GM21737 (cell line): ENCODE results near the gene DNTT.

Experiments
- ATAC-seq: cut with Tn5 transposase; IDR thresholded peaks from one replicate; pipeline ENCODE4 v1.9.1; 2021; ENCODE audit warnings: mild to moderate bottlenecking, moderate library complexity; ENCODE audit not compliant: unreplicated experiment

The DNTT gene

GRCh38 chr10:96339956-96340904, 36.0 kb downstream of the DNTT start:
- ATAC-seq = peak; percentile 66

- ATAC-seq = no peak
Observed at GRCh38 chr10:96341219-96342182, 37.3 kb downstream of the DNTT start.

GRCh38 chr10:96342402-96342801, 38.2 kb downstream of the DNTT start:
- no peak for ATAC-seq

GRCh38 chr10:96344178-96344577, 39.9 kb downstream of the DNTT start:
- ATAC-seq = no peak

- no peak for ATAC-seq
Observed at GRCh38 chr10:96345222-96345621, 41.0 kb downstream of the DNTT start.

- ATAC-seq = no peak
Observed at GRCh38 chr10:96346295-96346694, 42.1 kb downstream of the DNTT start.

- no peak for ATAC-seq
Observed at GRCh38 chr10:96352027-96352426, 47.8 kb downstream of the DNTT start.

- no peak for ATAC-seq
Observed at GRCh38 chr10:96352582-96352981, 48.3 kb downstream of the DNTT start.

- no peak for ATAC-seq
Observed at GRCh38 chr10:96357038-96357620, 52.9 kb downstream of the DNTT start.

GRCh38 chr10:96358851-96359540, 54.8 kb downstream of the DNTT start, which contains the start of gene OPALIN:
Gene OPALIN, minus strand, starts transcription at chr10:96359002. Its CDS starts 106 bp downstream, at chr10:96358896.
- no peak for ATAC-seq

GRCh38 chr10:96359616-96360015, 55.4 kb downstream of the DNTT start:
- ATAC-seq = no peak

- no peak for ATAC-seq
Observed at GRCh38 chr10:96360331-96360730, 56.1 kb downstream of the DNTT start.

- ATAC-seq = no peak
Observed at GRCh38 chr10:96360766-96361165, 56.5 kb downstream of the DNTT start.

- no peak for ATAC-seq
Observed at GRCh38 chr10:96365571-96365970, 61.3 kb downstream of the DNTT start.

- ATAC-seq = no peak
Observed at GRCh38 chr10:96366508-96366907, 62.3 kb downstream of the DNTT start.

- no peak for ATAC-seq
Observed at GRCh38 chr10:96367470-96367869, 63.2 kb downstream of the DNTT start.

- ATAC-seq = no peak
Observed at GRCh38 chr10:96368971-96369370, 64.7 kb downstream of the DNTT start.

GRCh38 chr10:96369890-96370583, 65.8 kb downstream of the DNTT start:
- no peak for ATAC-seq

- no peak for ATAC-seq
Observed at GRCh38 chr10:96370584-96371157, 66.4 kb downstream of the DNTT start.
